OCI-LY7 (cell line): ENCODE results near the gene CACNA1H. TPM values are rescaled to one million over a fixed set of nuclear protein-coding genes. Genes with fewer than 3 reads are reported as not detected.

Experiments
- BruUV-seq: library from RNA; stranded (reverse); fragments of 400-500 nt; replicated peaks from 2 replicates; lab custom pipeline; 2021; lab: Mats Ljungman, UMichigan
- CTCF ChIA-PET: fragments of 300-600 bp; sonication (Branson Sonifier 250); formaldehyde crosslinking; loops from one replicate; lab custom pipeline; 2022; ENCODE audit warnings: antibody characterized with exemption; ENCODE audit not compliant: unreplicated experiment; lab: Charles Lee
- POLR2A ChIA-PET: fragments of 300-600 bp; sonication (Branson Sonifier 250); formaldehyde crosslinking; loops from one replicate; lab custom pipeline; 2022; ENCODE audit warnings: antibody characterized with exemption; lab: Charles Lee
- DNase-seq: peaks from one replicate; pipeline ENCODE4 v3.0.0-alpha.2; 2015; ENCODE audit warnings: low spot score
- H2AFZ ChIP-seq: fragments of 200-600 bp; sonication (generic), shearing (Covaris generic); 2 replicates; pipeline ENCODE4 v1.6.1; 2014; ENCODE audit warnings: mild to moderate bottlenecking, antibody characterized with exemption, low read length, moderate library complexity
- H3K27ac ChIP-seq: fragments of 200-600 bp; sonication (generic); 2 replicates; pipeline ENCODE4 v1.5.1; 2014; ENCODE audit warnings: mixed run types, low read depth, mild to moderate bottlenecking, moderate library complexity, low read length, inconsistent platforms; ENCODE audit not compliant: poor library complexity, severe bottlenecking
- H3K36me3 ChIP-seq: fragments of 200-600 bp; sonication (generic); 2 replicates; pipeline ENCODE4 v1.6.1; 2014; ENCODE audit warnings: mild to moderate bottlenecking, antibody characterized with exemption, low read length, moderate library complexity, mixed read lengths; ENCODE audit not compliant: insufficient read depth
- H3K4me1 ChIP-seq: fragments of 200-600 bp; sonication (generic); 2 replicates; pipeline ENCODE4 v1.5.1; 2014; ENCODE audit warnings: mild to moderate bottlenecking, low read length; ENCODE audit not compliant: insufficient read depth, poor library complexity, severe bottlenecking
- H3K4me2 ChIP-seq: fragments of 200-600 bp; sonication (generic); 2 replicates; pipeline ENCODE4 v1.6.1; 2014; ENCODE audit warnings: mild to moderate bottlenecking, low read length
- H3K4me3 ChIP-seq: fragments of 200-600 bp; sonication (generic); 2 replicates; pipeline ENCODE4 v1.5.1; 2014; ENCODE audit warnings: mild to moderate bottlenecking, low read depth, low read length; ENCODE audit not compliant: poor library complexity, severe bottlenecking
- H3K79me2 ChIP-seq: fragments of 200-600 bp; sonication (generic); 2 replicates; pipeline ENCODE4 v1.6.1; 2016; ENCODE audit warnings: low read depth, mild to moderate bottlenecking, low read length, moderate library complexity, mixed read lengths; ENCODE audit not compliant: insufficient read depth
- H3K9me2 ChIP-seq: fragments of 200-600 bp; sonication (generic); 2 replicates; pipeline ENCODE4 v1.6.1; 2016; ENCODE audit warnings: mild to moderate bottlenecking, low read length, mixed read lengths; ENCODE audit not compliant: insufficient read depth
- H3K9me3 ChIP-seq: fragments of 200-600 bp; sonication (generic); 2 replicates; pipeline ENCODE4 v1.6.1; 2014; ENCODE audit warnings: mild to moderate bottlenecking, mixed run types, low read length, mixed read lengths
- H4K20me1 ChIP-seq: fragments of 200-600 bp; sonication (generic); 2 replicates; pipeline ENCODE4 v1.6.1; 2014; ENCODE audit warnings: mild to moderate bottlenecking, antibody characterized with exemption, low read length, moderate library complexity, mixed read lengths; ENCODE audit not compliant: insufficient read depth
- CTCF ChIP-seq: fragments of 200-600 bp; sonication (generic); conservative IDR thresholded peaks from 2 replicates; pipeline ENCODE4 v1.5.1; 2014; ENCODE audit warnings: mild to moderate bottlenecking, antibody characterized with exemption, low read length, moderate library complexity, mixed read lengths
- EZH2phosphoT487 ChIP-seq: fragments of 200-600 bp; sonication (generic); IDR thresholded peaks from 2 replicates; pipeline ENCODE4 v1.6.1; 2018; ENCODE audit warnings: low read depth, borderline replicate concordance, mild to moderate bottlenecking, mixed run types, antibody characterized with exemption, low read length, moderate library complexity, mixed read lengths
- intact Hi-C: fragments of 100-400 bp; cut with micrococcal nuclease; formaldehyde crosslinking; loops from one replicate; pipeline ENCODE4 v1.10.0; 2022; ENCODE audit not compliant: unreplicated experiment
- total RNA-seq, 2 experiments: library from RNA; depleted of rRNA in 1 of 2; stranded (reverse); fragments of >200 nt in 1 of 2; shearing (Covaris generic) in 1 of 2; gene quantifications; 2 replicates each; pipeline ENCODE4 v1.2.3, GENCODE V29; 2014 to 2022

The CACNA1H gene
- total RNA-seq, 2 experiments from 2014 or later: not detected

DNA sequence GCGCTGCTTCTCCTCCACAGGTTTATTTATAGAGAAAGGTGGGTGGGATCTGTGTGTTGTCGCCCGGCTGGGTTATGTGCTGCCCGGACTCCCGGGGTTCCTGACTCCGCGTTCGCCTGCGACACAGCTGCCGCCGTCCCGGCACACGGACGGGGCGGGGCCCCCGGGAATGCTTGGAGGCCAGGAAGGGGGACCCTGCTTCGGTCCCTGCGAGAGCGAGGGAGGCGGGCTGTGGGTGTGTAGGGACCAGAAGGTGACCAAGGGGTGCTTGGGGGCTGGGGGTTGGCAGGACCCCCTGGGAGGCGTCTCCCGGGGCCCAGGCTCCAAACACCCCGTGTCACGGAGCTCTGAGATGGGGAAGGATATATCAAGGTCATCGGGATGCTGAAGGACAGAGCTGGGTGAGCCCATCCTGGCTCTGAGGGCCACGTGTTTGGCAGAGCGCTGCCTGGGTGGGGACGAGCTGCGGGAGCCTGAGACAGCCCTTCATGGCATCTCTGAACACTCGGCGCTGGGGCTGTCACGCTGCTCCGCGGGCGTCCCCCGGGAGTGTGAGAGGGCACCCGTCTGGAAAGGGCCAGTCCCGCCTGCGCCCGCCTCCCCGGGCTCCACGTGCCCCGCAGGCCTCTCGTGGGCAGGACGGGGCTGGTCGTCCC is 4.2 kb downstream of the CACNA1H start:
- H3K27ac ChIP-seq: no peak overlapping the region
- CTCF ChIA-PET: no interaction called here

GRCh38 chr16:1157639-1158455 is 4.9 kb downstream of the CACNA1H start:
- Histone ChIP-seq H3K27ac (no peak overlapping the region), H3K4me3 (no peak overlapping the region), H4K20me1 (no peaks in the 10 kb centered on the region), H3K9me3 (no peaks in the 10 kb centered on the region), H3K4me1 (no peaks in the 10 kb centered on the region), H3K36me3 (no peaks in the 10 kb centered on the region), H2AFZ (no peak overlapping the region), H3K4me2 (no peak overlapping the region), H3K9me2 (no peaks in the 10 kb centered on the region), H3K79me2 (no peaks in the 10 kb centered on the region)
- CTCF ChIA-PET: no interaction called here
- POLR2A ChIA-PET: no interaction called here
- no TSS peak for BruUV-seq
- intact Hi-C loops: no loop called here
- TF ChIP-seq CTCF (no peak), EZH2phosphoT487 (no peak)
- DNase-seq: no peak

More for the DNA sequence above, 4.2 kb downstream of the CACNA1H start:
- Histone ChIP-seq H3K79me2 (no peaks in the 10 kb centered on the region), H2AFZ (no peak overlapping the region), H3K4me2 (no peak overlapping the region), H3K4me3 (no peak overlapping the region), H4K20me1 (no peaks in the 10 kb centered on the region), H3K4me1 (no peaks in the 10 kb centered on the region), H3K9me3 (no peaks in the 10 kb centered on the region), H3K9me2 (no peaks in the 10 kb centered on the region), H3K36me3 (no peaks in the 10 kb centered on the region)
- TF ChIP-seq CTCF (no peak), EZH2phosphoT487 (no peak)
- POLR2A ChIA-PET: no interaction called here
- DNase-seq: no peak
- BruUV-seq: no TSS peak
- intact Hi-C loops: no loop called here
